Measurements from ENCODE around the gene OSGIN1.

OSGIN1 gene

DNA sequence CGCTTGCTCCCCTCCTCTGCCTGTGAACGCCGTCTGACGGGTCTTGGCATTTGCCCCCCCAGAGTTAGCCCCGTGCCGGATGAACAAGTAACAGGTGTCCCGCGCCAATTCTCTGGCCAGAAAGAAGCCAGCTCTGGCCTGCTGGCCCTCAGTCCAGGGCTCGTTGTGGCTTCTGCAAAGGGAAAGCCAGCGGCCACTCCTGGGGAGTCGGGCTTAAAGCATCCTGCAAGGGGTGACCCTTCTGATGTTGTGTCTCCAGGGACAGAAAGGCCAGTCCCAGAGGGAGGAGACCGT, 18.4 kb upstream of the OSGIN1 start:
- no peak for TF ChIP-seq ZFX (IDR thresholded peaks at IDR 0.05; ENCODE audit: borderline replicate concordance)
- TF ChIP-seq, protein P1, sequence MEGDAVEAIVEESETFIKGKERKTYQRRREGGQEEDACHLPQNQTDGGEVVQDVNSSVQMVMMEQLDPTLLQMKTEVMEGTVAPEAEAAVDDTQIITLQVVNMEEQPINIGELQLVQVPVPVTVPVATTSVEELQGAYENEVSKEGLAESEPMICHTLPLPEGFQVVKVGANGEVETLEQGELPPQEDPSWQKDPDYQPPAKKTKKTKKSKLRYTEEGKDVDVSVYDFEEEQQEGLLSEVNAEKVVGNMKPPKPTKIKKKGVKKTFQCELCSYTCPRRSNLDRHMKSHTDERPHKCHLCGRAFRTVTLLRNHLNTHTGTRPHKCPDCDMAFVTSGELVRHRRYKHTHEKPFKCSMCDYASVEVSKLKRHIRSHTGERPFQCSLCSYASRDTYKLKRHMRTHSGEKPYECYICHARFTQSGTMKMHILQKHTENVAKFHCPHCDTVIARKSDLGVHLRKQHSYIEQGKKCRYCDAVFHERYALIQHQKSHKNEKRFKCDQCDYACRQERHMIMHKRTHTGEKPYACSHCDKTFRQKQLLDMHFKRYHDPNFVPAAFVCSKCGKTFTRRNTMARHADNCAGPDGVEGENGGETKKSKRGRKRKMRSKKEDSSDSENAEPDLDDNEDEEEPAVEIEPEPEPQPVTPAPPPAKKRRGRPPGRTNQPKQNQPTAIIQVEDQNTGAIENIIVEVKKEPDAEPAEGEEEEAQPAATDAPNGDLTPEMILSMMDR (IDR thresholded peaks at IDR 0.05) = no peak

GRCh38 chr16:83935005-83935857, 17.8 kb upstream of the OSGIN1 start:
- no peak for TF ChIP-seq ZFX (IDR thresholded peaks at IDR 0.05; ENCODE audit: borderline replicate concordance)
- TF ChIP-seq, protein P1 (IDR thresholded peaks at IDR 0.05) = no peak

More for the DNA sequence above, 18.4 kb upstream of the OSGIN1 start:
- H3K27ac ChIP-seq = no peak overlapping the region

GRCh38 chr16:83935858-83936255, 17.2 kb upstream of the OSGIN1 start:
- no peak for TF ChIP-seq ZFX (IDR thresholded peaks at IDR 0.05; ENCODE audit: borderline replicate concordance)
- TF ChIP-seq, protein P1 (IDR thresholded peaks at IDR 0.05) = no peak

More at GRCh38 chr16:83935005-83935857, 17.8 kb upstream of the OSGIN1 start:
- no peak overlapping the region for H3K27ac ChIP-seq

DNA sequence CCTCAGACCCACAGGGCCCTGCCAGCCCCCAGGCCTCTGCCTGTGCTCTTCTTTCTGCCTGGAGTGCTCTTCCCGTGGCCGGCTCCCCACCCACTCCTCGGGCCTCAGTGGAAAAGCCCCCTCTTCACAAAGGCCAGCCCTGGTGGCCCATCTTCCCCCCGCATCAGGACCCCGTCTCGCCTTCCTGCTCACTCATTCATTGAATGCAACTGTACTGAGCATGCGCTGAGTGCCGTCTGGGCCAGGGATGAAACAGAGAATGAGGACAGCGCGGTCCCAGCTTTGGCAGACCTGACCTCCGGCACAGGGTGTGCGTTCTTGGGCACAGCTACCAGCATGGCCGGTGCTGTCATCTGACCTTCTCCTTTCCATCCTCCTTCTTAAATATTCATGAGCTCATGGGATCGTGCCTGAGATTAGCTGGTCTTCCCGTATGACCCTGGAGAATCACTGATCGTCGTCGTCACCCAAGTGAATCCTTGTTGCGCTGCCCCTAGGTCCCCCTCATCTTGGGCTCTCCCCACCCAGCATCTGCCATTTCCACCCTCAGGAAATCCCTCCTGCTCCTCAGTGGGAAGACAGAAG, 16.4 kb upstream of the OSGIN1 start:
- TF ChIP-seq ZFX (IDR thresholded peaks at IDR 0.05; ENCODE audit: borderline replicate concordance) = no peak
- TF ChIP-seq, protein P1 (IDR thresholded peaks at IDR 0.05) = no peak
- H3K27ac ChIP-seq = no peak overlapping the region

More at GRCh38 chr16:83935858-83936255, 17.2 kb upstream of the OSGIN1 start:
- H3K27ac ChIP-seq = no peak overlapping the region

GRCh38 chr16:83937267-83937666, 15.8 kb upstream of the OSGIN1 start:
- TF ChIP-seq, protein P1 (IDR thresholded peaks at IDR 0.05) = no peak
- TF ChIP-seq ZFX (IDR thresholded peaks at IDR 0.05; ENCODE audit: borderline replicate concordance) = no peak

GRCh38 chr16:83937922-83938885, 14.8 kb upstream of the OSGIN1 start:
- no peak overlapping the region for H3K27ac ChIP-seq
- TF ChIP-seq, protein P1 (IDR thresholded peaks at IDR 0.05) = no peak
- TF ChIP-seq ZFX (IDR thresholded peaks at IDR 0.05; ENCODE audit: borderline replicate concordance) = no peak

More at GRCh38 chr16:83937267-83937666, 15.8 kb upstream of the OSGIN1 start:
- H3K27ac ChIP-seq = no peak overlapping the region
